ENCODE measurements around the gene IGFBP2.

IGFBP2 gene

GRCh38 chr2:216689397-216689796, 56.2 kb downstream of the IGFBP2 start:
- DNase-seq, result no peak

- no peak for DNase-seq
These were observed 57.2 kb downstream of the IGFBP2 start for GRCh38 chr2:216690456-216690852.

GRCh38 chr2:216690853-216691741, 57.9 kb downstream of the IGFBP2 start:
- DNase-seq, result peak; percentile 45

GRCh38 chr2:216692636-216693413, 59.6 kb downstream of the IGFBP2 start:
- peak; percentile 84 for DNase-seq

GRCh38 chr2:216693414-216694080, 60.3 kb downstream of the IGFBP2 start:
- no peak for DNase-seq

GRCh38 chr2:216694082-216694825, 61.0 kb downstream of the IGFBP2 start:
- DNase-seq, result peak; percentile 65

GRCh38 chr2:216694826-216695217, 61.6 kb downstream of the IGFBP2 start:
- DNase-seq, result no peak

- no peak for DNase-seq
These were observed 62.2 kb downstream of the IGFBP2 start, which contains the start of gene IGFBP5 for GRCh38 chr2:216695401-216695821. Gene IGFBP5, minus strand, starts transcription at chr2:216695549. Its CDS starts 774 bp downstream, at chr2:216694775.

- DNase-seq, result no peak
These were observed 63.1 kb downstream of the IGFBP2 start for GRCh38 chr2:216696321-216696720.

- DNase-seq, result no peak
These were observed 63.7 kb downstream of the IGFBP2 start for GRCh38 chr2:216696751-216697560.

GRCh38 chr2:216698293-216698692, 65.1 kb downstream of the IGFBP2 start:
- DNase-seq, result no peak

- DNase-seq, result no peak
These were observed 65.7 kb downstream of the IGFBP2 start for GRCh38 chr2:216698895-216699294.

GRCh38 chr2:216700088-216700567, 66.9 kb downstream of the IGFBP2 start:
- no peak for DNase-seq

- no peak for DNase-seq
These were observed 67.6 kb downstream of the IGFBP2 start for GRCh38 chr2:216700781-216701180.

GRCh38 chr2:216701544-216701943, 68.3 kb downstream of the IGFBP2 start:
- no peak for DNase-seq

GRCh38 chr2:216702756-216703155, 69.5 kb downstream of the IGFBP2 start:
- DNase-seq, result no peak

- DNase-seq, result no peak
These were observed 77.5 kb downstream of the IGFBP2 start for GRCh38 chr2:216710551-216711301.

GRCh38 chr2:216711348-216711747, 78.1 kb downstream of the IGFBP2 start:
- DNase-seq, result no peak

- no peak for DNase-seq
These were observed 80.6 kb downstream of the IGFBP2 start for GRCh38 chr2:216713691-216714336.
